Measurements from ENCODE around the gene GAS2L3.
"Not testable (repeated sequence)": the region's sequence is repeated elsewhere in the genome, so short reads cannot be mapped to it uniquely, and the experiment has no call there.

The GAS2L3 gene

GRCh38 chr12:100573292-100574186 is at the start of gene GAS2L3:
TSS of gene GAS2L3 (plus strand) at chr12:100573684. CDS start at chr12:100594905, 21,221 bp downstream.
- peak; percentile 98 for DNase-seq

GRCh38 chr12:100528034-100528433 is 45.5 kb upstream of the GAS2L3 start:
- no peak for DNase-seq

- DNase-seq: no peak
These were observed 44.9 kb upstream of the GAS2L3 start for GRCh38 chr12:100528471-100529127.

DNA sequence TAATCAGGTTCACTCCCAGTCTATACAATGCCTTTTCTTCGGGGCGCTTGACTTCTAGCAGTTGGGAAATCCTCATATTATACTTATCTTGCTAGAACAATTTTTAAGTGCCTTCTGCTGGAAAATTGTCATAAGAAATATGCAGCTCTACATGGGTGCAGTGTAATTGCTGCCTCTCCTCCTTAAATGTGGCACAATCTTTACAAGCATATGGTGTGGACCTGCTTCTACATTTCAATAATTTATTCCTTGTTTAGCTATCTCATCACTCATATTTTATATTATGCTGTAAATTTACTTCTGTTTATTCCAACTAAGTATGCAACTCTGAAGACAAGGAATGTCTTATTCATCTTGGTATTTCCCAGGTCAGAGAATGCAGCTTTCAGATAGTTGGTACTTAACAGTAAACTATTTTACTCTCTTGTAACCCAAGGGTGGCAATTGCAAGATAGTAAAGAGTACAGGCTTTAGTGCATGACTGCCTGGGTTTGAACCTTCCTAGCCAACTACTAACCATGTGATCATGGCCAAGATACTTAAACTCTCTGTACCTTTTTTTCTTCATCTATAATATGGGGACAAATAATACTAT is 43.6 kb upstream of the GAS2L3 start:
- no peak for DNase-seq

DNA sequence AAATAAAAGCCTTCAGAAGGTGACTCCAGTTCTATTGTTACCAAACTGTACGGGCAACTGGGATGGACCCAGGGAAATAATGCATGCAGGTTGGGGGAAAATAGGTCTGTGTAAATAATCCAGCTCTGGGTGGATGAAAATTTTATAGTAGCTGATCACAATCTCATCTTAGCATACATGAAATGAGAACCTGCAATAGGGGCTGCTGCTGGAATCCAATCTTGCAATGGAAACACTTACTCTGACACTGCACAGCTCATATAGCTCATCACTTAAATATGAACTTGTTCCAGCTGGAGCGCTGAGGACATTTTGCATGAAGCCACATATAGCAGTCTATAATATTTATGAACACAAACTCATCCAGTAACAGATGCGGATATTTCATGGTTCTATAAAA is 40.1 kb upstream of the GAS2L3 start:
- DNase-seq: no peak

GRCh38 chr12:100534625-100535227 is 38.8 kb upstream of the GAS2L3 start:
- no peak for DNase-seq

- no peak for DNase-seq
These were observed 34.3 kb upstream of the GAS2L3 start for GRCh38 chr12:100539202-100539601.

DNA sequence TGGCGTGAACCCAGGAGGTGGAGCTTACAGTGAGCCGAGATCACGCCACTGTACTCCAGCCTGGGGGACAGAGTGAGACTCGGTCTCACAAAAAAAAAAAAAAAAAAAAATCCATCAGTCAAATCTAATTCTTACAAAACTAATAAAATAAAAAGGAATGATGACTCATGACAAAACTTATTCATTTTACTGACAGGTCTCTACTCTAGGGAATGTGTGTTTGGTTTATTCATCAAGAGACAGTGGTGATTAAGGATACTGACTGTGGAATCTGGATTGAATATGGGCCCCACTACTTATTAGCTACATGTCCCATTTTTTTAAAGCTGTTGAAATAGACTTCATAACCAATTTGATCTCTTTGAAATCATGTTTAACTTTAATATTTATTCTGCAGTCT is 29.3 kb upstream of the GAS2L3 start:
- no peak for DNase-seq

- no peak for DNase-seq
These were observed 28.4 kb upstream of the GAS2L3 start for GRCh38 chr12:100545092-100545491.

DNA sequence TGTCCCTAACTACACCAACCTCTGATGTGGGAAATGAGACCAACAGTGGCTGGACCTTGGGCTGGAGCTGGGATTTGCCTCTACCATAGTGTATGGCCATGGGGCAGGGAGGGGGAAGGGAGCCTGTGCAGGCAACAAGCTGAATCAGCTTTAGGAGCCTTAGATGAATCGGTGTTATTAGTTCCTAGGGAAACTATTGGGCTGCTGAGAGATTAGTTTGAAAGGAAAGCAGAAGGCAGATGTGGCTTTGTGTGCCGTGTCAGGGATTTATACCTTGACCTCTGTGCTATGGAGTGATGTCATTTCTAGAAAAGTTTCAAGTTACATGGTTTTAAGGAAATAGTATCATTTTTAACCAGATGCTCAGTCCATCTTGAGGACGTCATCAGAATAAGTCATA is 19.5 kb upstream of the GAS2L3 start:
- DNase-seq: peak; percentile 64

DNA sequence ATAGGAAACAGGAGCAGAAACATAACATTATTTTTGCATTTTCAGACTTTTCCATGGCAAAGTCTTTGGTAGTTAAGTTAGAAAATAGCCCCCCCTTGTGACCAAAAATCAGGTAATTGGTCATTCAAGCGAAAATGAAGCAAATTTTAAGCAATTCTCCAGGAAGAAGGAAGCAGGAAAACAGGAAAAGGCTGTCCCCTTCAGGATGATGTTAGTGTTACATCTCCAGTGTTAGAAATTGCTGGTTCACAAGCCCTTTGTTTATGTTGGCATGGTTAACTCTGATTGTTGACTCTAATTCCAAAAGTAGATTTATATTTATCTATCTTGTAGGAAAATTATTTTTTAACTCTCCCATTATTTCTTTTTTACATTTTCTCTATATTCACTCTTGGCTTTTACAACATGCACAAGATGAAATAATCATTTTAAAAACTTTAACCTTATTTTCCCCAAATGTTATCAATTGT is 18.8 kb upstream of the GAS2L3 start:
- DNase-seq: peak; percentile 92

DNA sequence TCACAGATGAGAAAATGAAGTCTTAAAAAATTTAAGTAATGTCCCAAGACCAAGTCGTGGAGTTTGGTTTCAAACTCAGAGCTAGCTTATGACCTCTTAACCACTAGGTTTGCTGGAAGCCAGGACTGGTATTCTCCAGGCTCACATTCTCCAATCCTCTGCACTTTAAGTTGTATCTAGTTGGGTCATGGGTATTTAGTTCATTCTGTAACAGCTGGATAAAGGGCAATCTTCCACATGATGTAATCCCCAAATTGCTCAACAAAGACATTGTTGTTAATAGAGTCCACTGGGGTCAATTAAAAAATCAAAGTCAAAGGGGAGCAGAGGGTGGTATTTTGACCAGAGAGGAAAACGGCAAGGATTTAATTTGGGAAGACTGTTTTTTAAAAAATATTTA is 17.8 kb upstream of the GAS2L3 start:
- DNase-seq: peak; percentile 34

DNA sequence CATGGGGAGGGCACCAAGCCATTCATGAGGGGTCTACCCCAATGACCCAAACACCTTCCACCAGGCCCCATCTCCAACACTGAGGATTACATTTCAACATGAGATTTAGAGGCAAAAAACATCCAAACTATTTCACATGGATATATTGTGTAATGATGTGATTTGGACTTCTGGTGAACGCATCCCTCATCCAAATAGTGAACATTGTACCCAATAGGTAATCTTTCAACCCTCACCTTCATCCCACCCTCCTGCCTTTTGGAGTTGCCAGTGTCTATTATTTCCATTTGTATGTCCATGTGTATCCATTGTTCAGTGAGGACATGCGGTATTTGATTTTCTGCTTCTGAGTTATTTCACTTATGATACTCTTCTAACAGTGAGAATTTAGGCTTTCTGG is 16.1 kb upstream of the GAS2L3 start:
- no peak for DNase-seq

DNA sequence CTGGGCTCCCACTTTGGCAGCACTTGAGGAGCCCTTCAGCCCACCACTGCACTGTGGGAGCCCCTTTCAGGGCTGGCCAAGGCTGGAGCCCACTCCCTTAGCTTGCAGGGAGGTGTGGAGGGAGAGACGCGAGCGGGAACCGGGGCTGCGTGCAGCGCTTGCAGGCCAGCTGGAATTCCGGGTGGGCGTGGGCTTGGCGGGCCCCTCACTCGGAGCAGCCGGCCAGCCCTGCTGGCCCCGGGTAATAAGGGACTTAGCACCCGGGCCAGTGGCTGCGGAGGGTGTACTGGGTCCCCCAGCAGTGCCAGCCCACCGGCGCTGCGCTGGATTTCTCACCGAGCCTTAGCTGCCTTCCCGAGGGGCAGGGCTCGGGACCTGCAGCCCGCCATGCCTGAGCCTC is 14.2 kb upstream of the GAS2L3 start:
- DNase-seq: not testable (repeated sequence)

GRCh38 chr12:100564090-100564489 is 9.4 kb upstream of the GAS2L3 start:
- DNase-seq: no peak

DNA sequence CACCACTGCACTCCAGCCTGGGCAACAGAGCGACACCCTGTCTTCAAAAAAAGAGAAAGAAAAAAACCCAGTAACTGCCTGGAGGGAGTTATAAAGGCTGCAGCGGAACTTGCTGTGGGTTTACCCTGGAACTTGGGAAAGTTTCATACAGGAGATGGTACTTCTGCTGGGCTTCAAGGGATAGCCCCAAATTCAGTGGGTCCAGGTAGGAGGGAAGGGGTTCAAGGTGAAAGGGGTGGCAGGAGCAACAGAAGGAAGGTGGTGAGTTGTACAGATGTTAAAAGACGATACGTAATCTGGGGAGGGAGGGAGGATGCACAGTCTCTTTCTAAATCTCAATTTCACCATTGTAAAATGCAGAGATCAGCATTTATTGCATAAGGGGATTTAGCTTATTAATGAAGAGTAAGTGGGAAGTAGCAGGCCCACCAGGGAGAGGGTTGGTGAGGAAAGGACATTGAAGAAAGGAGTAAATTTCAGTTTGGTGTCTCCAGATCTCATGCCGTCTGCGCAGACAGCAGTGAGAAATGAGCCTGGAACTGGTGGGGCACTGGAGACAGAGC is 8.5 kb upstream of the GAS2L3 start:
- DNase-seq: no peak

- DNase-seq: no peak
These were observed 7.4 kb upstream of the GAS2L3 start for GRCh38 chr12:100565987-100566545.

GRCh38 chr12:100566887-100567637 is 6.4 kb upstream of the GAS2L3 start:
- peak; percentile 39 for DNase-seq

GRCh38 chr12:100567945-100568344 is 5.5 kb upstream of the GAS2L3 start:
- no peak for DNase-seq

- DNase-seq: no peak
These were observed 1.3 kb upstream of the GAS2L3 start for GRCh38 chr12:100572184-100572583.

- peak; percentile 84 for DNase-seq
These were observed 947 bp downstream of the GAS2L3 start for GRCh38 chr12:100574187-100575074.

All from NCI-H69 (cell line).